ENCODE data around the gene CDYL2. TPM values are rescaled to one million over a fixed set of nuclear protein-coding genes. Genes with fewer than 3 reads are reported as not detected.

CDYL2 gene
- polyA plus RNA-seq, 1 of the 3 experiments (the other 2 are of a cell fraction): 0.03 TPM

GRCh38 chr16:80705596-80705995 is 98.8 kb downstream of the CDYL2 start:
- Histone ChIP-seq H3K4me3 (ENCODE audit: low read depth in 2 of 2, low read length in 1 of 2) (no peak overlapping the region), H3K79me2 (ENCODE audit: insufficient read depth) (no peaks in the 10 kb centered on the region), H3F3A (replicated peaks; ENCODE audit: insufficient read depth) (no peaks in the 10 kb centered on the region), H3K36me3 (replicated peaks in 1 of 2; ENCODE audit: control insufficient read depth in 1 of 2, insufficient read depth in 2 of 2, low read length in 1 of 2) (no peaks in the 10 kb centered on the region), H3K4me1 (ENCODE audit: control insufficient read depth in 1 of 2, insufficient read depth in 2 of 2, low read depth in 1 of 2, low read length in 1 of 2) (no peaks in the 10 kb centered on the region), H3K9me3 (no peaks in the 10 kb centered on the region), H3K9ac (no peak overlapping the region), H3K4me2 (no peak overlapping the region), H4K20me1 (ENCODE audit: insufficient read depth) (no peaks in the 10 kb centered on the region), H2AFZ (ENCODE audit: low read depth) (no peak overlapping the region), H3K27me3 (ENCODE audit: insufficient read depth) (no peaks in the 10 kb centered on the region), H3K27ac (ENCODE audit: low read depth in 2 of 2, low read length in 1 of 2) (no peak overlapping the region), H3K9me2 (no peaks in the 10 kb centered on the region)
- 8% methylated on average over 2 of the region's 2 CpGs for WGBS (ENCODE audit: low lambda C conversion rate)
- ChIA-PET POLR2A (no interaction called here), CTCF (no interaction called here)
- no peak for DNase-seq
- no peak for TF ChIP-seq MEF2A (IDR thresholded peaks at IDR 0.05; ENCODE audit: borderline replicate concordance, low read depth)
- TF ChIP-seq RFX5 (IDR thresholded peaks at IDR 0.05; ENCODE audit: low read length): no peak
- TF ChIP-seq IRF3 (IDR thresholded peaks at IDR 0.05; ENCODE audit: low read depth, low read length): no peak
- no peak for TF ChIP-seq GATA2 (CRISPR knock-in tag; IDR thresholded peaks at IDR 0.05)
- TF ChIP-seq MXI1 (IDR thresholded peaks at IDR 0.05; ENCODE audit: low read depth, low read length): no peak
- TF ChIP-seq SIN3A (IDR thresholded peaks at IDR 0.05; ENCODE audit: borderline replicate concordance, low read depth, low read length): no peak
- no peak for TF ChIP-seq FOSL2 (IDR thresholded peaks at IDR 0.05; ENCODE audit: borderline replicate concordance, low read depth)
- no peak for TF ChIP-seq MAX (IDR thresholded peaks at IDR 0.05; ENCODE audit: low read depth)
- no peak for TF ChIP-seq REST (IDR thresholded peaks at IDR 0.05; ENCODE audit: low read depth, low read length)
- TF ChIP-seq FOXM1 (IDR thresholded peaks at IDR 0.05; ENCODE audit: low read depth): no peak
- TF ChIP-seq ZBTB33 (IDR thresholded peaks at IDR 0.05; ENCODE audit: borderline replicate concordance, low read depth): no peak
- no peak for TF ChIP-seq NFIC (IDR thresholded peaks at IDR 0.05; ENCODE audit: borderline replicate concordance)
